ENCODE results near the gene ZKSCAN4.

ZKSCAN4 gene

DNA sequence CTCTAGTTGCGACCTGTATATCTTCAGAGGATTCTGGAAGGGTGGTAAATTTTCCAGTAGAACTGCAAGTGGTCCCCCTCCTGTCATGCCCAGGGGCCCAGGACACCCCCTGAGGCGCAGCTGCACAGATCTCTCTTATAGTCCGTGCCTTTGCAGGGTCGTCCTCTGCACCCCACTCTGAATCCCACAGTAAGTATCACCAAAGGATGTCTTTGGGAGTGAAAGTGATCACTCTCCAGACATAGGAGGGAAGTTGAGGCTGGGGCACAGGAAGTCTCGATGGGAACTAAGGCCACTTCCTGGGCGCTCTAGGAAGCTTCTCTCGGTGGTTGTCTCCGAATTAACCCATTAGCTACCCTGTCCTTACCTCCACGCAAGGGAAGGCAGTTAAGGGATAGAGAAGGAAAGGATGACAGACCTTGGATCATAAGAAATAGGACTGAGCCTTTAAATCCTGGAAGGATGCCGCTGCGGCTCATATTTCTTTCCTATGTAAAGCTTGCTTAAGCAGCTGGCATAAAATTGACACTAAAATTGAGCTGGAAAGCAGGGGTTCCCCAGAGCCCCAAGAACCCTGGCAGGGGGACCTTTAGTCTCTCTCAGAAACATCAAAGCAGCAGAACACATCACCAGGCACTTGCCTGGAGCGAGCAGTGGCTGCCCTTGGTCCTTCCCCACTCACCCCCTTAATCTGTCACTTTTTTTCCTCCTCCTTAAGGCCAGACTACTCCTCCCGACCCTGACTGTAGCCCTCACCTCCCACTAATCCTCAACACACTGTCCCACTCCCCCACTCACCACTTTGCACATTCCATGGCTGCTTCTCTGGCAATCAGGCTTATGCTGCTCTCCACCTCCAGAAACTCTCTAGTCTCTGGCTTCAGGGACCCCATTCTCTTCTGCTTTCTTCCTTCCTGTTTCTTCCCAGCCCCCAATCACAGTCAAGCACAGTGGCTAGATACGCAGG, at the start of gene ZKSCAN4:
Gene ZKSCAN4 (minus strand): TSS at position 261 of the 967 bp plus-strand sequence. CDS start 289 bp downstream, outside the sequence.
- H3K4me1 Mint-ChIP-seq: peaks cover 35% of the 10 kb centered on the region
- peak; percentile 77 to 78 for DNase-seq
- H3K27me3 Mint-ChIP-seq: no peaks in the 10 kb centered on the region
- H3K27ac Mint-ChIP-seq: peak within 1 kb of the TSS; percentile 94 to 97
- H3K4me3 Mint-ChIP-seq: peak within 1 kb of the TSS; percentile 83 to 88
- peak; percentile 90 for ATAC-seq
- H3K9me3 Mint-ChIP-seq: no peaks in the 10 kb centered on the region

DNA sequence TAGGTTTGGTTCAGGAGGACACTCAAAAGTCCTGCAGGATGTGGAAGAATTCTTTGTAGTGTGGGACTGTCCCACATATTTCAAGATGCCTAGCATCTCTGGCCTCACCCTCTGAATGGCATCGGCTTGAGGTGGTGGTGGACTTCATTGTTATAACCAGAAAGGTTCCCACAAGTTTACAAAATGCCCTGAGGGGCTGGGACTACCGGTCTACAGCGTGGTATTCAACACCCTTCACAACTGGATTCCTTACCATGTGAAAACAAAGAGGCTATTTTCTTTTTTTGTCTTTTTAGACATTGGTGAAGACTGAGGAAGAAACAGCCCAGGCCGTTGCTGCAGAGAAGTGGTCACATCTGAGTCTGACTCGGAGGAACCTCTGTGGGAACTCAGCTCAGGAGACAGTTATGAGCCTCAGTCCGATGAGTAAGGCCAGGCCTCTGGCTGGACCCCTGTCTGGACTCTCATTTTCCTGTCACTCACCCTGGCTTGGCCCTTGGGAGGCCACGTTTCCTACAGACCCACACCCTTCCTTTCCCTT, 44.5 kb upstream of the ZKSCAN4 start:
- Mint-ChIP-seq H3K9me3 (no peaks in the 10 kb centered on the region), H3K4me1 (no peaks in the 10 kb centered on the region), H3K27ac (no peak overlapping the region), H3K27me3 (no peaks in the 10 kb centered on the region), H3K4me3 (no peak overlapping the region)
- no peak for ATAC-seq
- no peak for DNase-seq

- Mint-ChIP-seq H3K27me3 (no peaks in the 10 kb centered on the region), H3K4me3 (no peak overlapping the region), H3K4me1 (no peaks in the 10 kb centered on the region), H3K27ac (no peak overlapping the region), H3K9me3 (no peaks in the 10 kb centered on the region)
- DNase-seq (no peak), ATAC-seq (no peak)
These were observed 43.3 kb upstream of the ZKSCAN4 start for GRCh38 chr6:28295326-28295725.

DNA sequence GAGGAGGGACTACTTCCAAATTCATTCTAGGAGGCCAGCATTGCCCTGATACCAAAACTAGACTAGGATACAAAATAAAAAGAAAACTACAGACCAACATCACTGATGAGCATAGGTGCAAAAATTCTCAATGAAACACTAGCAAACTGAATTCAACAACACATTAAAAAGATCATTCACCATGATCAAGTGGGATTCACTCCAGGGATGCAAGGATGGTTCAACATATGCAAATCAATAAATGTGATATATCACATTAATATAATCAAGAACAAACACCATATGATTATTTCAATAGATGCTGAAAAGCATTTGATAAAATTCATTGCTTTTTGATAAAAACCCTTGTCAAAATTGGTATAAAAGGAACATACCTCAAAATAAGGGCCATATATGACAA, 39.5 kb upstream of the ZKSCAN4 start:
- Mint-ChIP-seq H3K9me3 (no peaks in the 10 kb centered on the region), H3K27ac (no peak overlapping the region), H3K27me3 (no peaks in the 10 kb centered on the region), H3K4me3 (no peak overlapping the region), H3K4me1 (no peaks in the 10 kb centered on the region)
- ATAC-seq (no peak), DNase-seq (no peak)

DNA sequence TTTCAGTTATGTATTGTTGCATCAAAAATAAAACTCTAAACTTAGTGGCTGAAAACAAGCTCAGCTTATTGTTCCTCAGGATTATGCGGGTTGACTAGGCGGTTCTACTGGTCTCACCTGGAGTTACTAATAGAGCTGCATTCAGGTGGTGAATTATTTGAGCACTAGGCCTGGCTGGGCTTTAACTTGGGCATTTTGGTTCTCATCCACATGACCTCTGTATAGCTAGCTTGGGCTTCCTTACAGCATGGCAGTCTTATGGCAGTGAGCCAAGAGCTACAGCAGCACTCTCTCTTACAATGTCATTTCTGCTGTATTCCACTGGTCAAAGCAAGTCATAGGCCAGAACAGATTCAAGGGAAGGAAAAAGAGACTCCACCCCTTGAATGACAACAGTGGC, 30.9 kb upstream of the ZKSCAN4 start:
- ATAC-seq (no peak), DNase-seq (no peak)
- Mint-ChIP-seq H3K27ac (no peak overlapping the region), H3K4me3 (no peak overlapping the region), H3K27me3 (peaks cover 13% of the 10 kb centered on the region), H3K4me1 (peaks cover 16% of the 10 kb centered on the region), H3K9me3 (no peaks in the 10 kb centered on the region)

DNA sequence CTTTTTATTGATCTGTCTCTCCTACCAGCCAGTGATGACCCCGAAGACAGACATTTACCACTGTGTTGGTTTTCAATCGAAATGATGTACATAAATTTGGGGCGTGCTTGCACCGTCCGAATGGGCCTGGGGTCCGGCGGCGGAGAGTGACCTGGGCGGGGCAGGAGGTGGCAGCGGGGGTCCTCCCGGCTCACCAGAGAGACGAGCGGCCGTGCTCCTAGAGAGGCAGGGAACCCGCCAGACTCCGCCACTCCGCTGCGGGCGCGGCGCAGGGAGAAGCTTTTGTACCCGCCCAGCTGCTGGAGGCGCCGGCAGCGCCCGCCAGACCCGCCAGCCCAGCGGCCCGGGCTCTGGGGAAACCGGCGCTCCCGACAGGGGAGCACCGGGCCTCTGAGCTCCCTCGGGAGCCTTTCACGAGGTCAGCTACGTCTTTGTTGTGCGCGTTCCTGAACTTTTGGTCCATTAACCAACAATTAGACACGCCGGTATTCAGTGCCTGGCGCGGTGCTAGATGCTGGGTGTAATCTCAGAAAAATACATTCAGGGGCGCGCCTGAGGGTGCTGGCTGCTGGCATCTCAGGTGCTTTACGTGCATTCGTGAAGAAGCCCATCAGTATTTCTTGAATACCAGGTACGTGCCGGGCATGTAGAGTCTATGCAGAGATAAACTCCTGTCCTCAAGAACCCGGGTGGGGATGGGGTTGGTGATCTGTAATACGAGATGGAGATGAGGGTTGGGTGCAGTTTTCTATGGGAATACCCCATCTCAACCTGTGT, 29.4 kb upstream of the ZKSCAN4 start, which contains the start of gene PGBD1:
Gene PGBD1 (plus strand): TSS at position 285 of the 777 bp plus-strand sequence. CDS start 2,242 bp downstream, outside the sequence.
- Mint-ChIP-seq H3K4me1 (peaks cover 16% of the 10 kb centered on the region), H3K27me3 (peaks cover 13% of the 10 kb centered on the region), H3K9me3 (no peaks in the 10 kb centered on the region), H3K4me3 (peak within 1 kb of the TSS; percentile 86 to 91), H3K27ac (peak within 1 kb of the TSS in 1 of 2 donors; percentile 73)
- DNase-seq: peak; percentile 70 to 73
- ATAC-seq: peak; percentile 97

DNA sequence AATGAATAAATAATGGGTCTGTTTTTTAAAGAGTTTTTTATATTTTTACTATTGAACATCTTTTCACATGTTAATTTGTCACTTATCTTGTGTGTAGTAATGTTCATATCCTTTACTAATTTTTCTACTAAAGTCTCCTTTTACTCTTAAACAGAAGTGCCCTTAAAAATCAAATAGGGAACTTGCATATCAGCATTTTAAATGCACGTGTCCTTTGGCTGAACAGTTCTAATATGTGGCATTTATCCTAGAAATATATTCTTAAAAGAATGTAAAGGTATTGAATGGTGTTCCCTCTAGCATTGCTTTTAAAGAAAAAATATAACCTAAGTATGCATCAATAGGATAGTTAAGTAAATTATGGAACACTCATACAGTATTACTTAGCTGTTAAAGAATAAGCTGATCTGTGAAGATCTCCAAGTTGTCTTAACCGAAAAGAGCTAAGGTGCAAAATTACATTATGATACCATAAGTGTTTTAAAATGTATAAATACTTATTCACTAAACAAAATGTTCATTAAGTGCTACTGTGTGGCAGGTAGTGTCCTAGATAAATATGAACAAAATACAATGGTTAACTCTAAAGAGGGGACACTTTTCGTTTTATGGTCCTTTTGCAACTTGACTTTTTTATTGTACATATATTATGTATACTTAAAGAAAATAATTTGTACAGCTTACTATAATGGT, 28.7 kb upstream of the ZKSCAN4 start:
- DNase-seq (no peak), ATAC-seq (no peak)
- peaks cover 16% of the 10 kb centered on the region for H3K4me1 Mint-ChIP-seq
- H3K4me3 Mint-ChIP-seq: peak overlapping the region; percentile 86 to 91
- no peaks in the 10 kb centered on the region for H3K9me3 Mint-ChIP-seq
- peaks cover 13% of the 10 kb centered on the region for H3K27me3 Mint-ChIP-seq
- H3K27ac Mint-ChIP-seq: no peak overlapping the region

GRCh38 chr6:28277746-28278145, 25.7 kb upstream of the ZKSCAN4 start:
- H3K27me3 Mint-ChIP-seq: peaks cover 13% of the 10 kb centered on the region
- no peak for ATAC-seq
- DNase-seq: no peak
- H3K4me3 Mint-ChIP-seq: no peak overlapping the region
- no peaks in the 10 kb centered on the region for H3K9me3 Mint-ChIP-seq
- no peak overlapping the region for H3K27ac Mint-ChIP-seq
- peaks cover 20% of the 10 kb centered on the region for H3K4me1 Mint-ChIP-seq

DNA sequence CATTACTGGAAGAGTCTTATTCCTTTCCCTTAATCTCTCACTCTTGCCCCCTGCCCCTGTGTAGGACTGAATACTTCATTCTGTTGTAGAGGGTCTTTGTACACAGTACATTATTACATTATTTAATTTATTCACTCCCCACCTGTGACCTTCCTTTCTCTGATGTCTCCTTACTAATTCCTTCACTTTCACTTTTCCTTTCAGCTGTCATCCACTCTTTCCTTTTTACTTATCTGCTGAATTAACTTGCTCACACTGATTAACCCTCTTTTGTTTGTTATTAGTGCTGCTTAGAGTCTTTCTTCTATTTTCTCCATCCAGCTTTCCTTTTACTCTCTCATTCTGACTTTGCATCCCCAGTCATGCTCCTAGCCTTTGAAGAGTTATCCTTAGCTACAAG, 22.8 kb upstream of the ZKSCAN4 start:
- Mint-ChIP-seq H3K9me3 (no peaks in the 10 kb centered on the region), H3K27me3 (no peaks in the 10 kb centered on the region), H3K27ac (peak overlapping the region; percentile 48 to 72), H3K4me1 (peaks cover 9% of the 10 kb centered on the region), H3K4me3 (peak overlapping the region; percentile 3 to 6)
- DNase-seq (no peak), ATAC-seq (no peak)

- Mint-ChIP-seq H3K27me3 (no peaks in the 10 kb centered on the region), H3K4me3 (no peak overlapping the region), H3K4me1 (peaks cover 19% of the 10 kb centered on the region), H3K27ac (no peak overlapping the region), H3K9me3 (no peaks in the 10 kb centered on the region)
- ATAC-seq (no peak), DNase-seq (no peak)
These were observed 17.4 kb upstream of the ZKSCAN4 start for GRCh38 chr6:28269492-28269891.

GRCh38 chr6:28267695-28268059, 15.6 kb upstream of the ZKSCAN4 start:
- Mint-ChIP-seq H3K4me3 (no peak overlapping the region), H3K9me3 (no peaks in the 10 kb centered on the region), H3K4me1 (peaks cover 19% of the 10 kb centered on the region), H3K27ac (no peak overlapping the region), H3K27me3 (no peaks in the 10 kb centered on the region)
- no peak for DNase-seq
- no peak for ATAC-seq

DNA sequence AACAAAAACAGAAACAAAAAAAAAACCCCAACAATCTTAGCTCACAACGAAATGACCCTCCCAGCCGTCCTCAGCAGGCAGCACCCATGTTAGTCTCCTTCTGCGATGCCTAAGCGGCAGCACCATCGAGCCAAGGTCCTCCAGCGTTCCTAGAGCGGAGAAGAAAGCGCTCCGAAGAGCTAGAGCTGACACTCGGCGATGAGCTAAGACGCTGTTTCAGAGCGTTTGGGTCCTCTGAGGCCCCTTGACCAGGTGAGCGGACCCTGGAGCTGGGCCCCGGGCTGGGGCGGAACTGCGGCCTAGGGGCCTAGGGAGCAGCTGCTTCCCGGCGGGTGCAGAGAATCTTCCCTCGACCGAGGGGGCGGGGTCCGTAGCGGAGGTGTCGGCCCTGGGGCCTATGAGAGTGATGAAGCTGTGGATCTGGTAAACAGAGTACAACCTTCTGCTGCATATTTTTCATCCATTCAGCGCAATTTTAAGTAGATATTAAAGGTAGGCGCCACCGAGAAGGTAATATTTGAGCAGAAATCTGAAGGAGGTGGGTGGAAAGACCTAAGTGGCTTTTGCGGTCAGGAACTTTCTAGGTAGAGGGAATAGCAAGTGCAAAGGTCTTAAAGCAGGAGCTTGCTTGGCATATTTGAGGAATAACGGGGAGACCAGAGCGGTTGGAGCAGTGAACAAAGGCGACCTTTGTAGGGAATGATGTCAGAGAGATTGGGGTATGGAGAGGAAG, 15.1 kb upstream of the ZKSCAN4 start, which contains the start of gene ZSCAN26:
Gene ZSCAN26 (plus strand): TSS at position 182 of the 733 bp plus-strand sequence. CDS start 4,777 bp downstream, outside the sequence.
- no peaks in the 10 kb centered on the region for H3K27me3 Mint-ChIP-seq
- ATAC-seq: peak; percentile 98

GRCh38 chr6:28266563-28266961, 14.5 kb upstream of the ZKSCAN4 start:
- H3K4me1 Mint-ChIP-seq: peaks cover 19% of the 10 kb centered on the region
- no peak for ATAC-seq
- H3K27me3 Mint-ChIP-seq: no peaks in the 10 kb centered on the region
- no peak for DNase-seq
- H3K4me3 Mint-ChIP-seq: no peak overlapping the region
- H3K27ac Mint-ChIP-seq: no peak overlapping the region
- no peaks in the 10 kb centered on the region for H3K9me3 Mint-ChIP-seq

More for the DNA sequence above, 15.1 kb upstream of the ZKSCAN4 start, which contains the start of gene ZSCAN26:
- H3K9me3 Mint-ChIP-seq: no peaks in the 10 kb centered on the region
- H3K4me1 Mint-ChIP-seq: peaks cover 19% of the 10 kb centered on the region
- peak; percentile 90 to 91 for DNase-seq
- no peak within 1 kb of the TSS for H3K27ac Mint-ChIP-seq
- no peak within 1 kb of the TSS for H3K4me3 Mint-ChIP-seq

DNA sequence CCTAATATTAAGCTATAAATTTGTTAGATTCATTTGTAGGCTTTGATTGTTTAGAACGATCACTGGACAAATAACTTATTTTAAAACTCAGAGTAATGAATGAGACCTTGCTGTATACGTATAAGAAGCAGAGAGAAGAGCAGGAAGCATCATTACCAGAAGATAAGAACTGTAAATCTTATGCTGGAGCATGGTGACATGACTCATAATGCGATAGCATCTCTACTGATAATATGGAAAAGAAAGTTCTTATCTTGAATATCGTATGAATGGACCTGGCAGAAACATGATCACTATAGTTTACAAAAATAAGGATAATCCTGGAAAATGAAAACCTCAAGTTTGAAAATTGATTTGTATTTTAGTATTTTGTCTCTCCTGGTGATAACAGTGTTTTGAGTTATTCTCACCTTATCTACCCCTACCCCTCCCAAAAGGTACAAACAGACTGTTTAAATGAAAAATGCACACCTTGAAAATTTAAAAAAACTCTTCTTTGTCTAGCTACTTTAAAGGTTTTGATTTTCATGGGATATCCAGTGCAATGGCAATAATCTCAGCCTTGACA, 12.8 kb upstream of the ZKSCAN4 start:
- DNase-seq: no peak
- Mint-ChIP-seq H3K27me3 (no peaks in the 10 kb centered on the region), H3K9me3 (peaks cover 0 to 4% of the 10 kb centered on the region in 2 donors), H3K27ac (no peak overlapping the region), H3K4me3 (no peak overlapping the region), H3K4me1 (peaks cover 19% of the 10 kb centered on the region)
- no peak for ATAC-seq
